HepG2 (cell line): ENCODE measurements around the gene ATP2B3. TPM values are rescaled to one million over a fixed set of nuclear protein-coding genes. Genes with fewer than 3 reads are reported as not detected.

Experiments used
- CEBPB ChIP-seq: IDR thresholded peaks from 2 replicates; pipeline ENCODE4 v1.6.1; 2011; ENCODE audit warnings: low read depth, low read length, improper control_type of control experiment, borderline replicate concordance
- KAT8 ChIP-seq: IDR thresholded peaks from 2 replicates; pipeline ENCODE4 v1.6.1; 2016; ENCODE audit warnings: missing genetic modification reagents, missing compliant biosample characterization
- NCOA2 ChIP-seq: sonication (generic); formaldehyde crosslinking; IDR thresholded peaks from 2 replicates; pipeline ENCODE4 v1.8.0; 2022; ENCODE audit warnings: inconsistent platforms
- POLR2A ChIP-seq, 2 experiments: IDR thresholded peaks; 2 replicates each; pipeline ENCODE4 v1.6.1; 2011; ENCODE audit warnings: low read depth in 2 of 2, low read length in 2 of 2, mild to moderate bottlenecking in 1 of 2, moderate library complexity in 1 of 2; ENCODE audit not compliant: insufficient read depth in 1 of 2
- POLR2G ChIP-seq: fragments of 200-400 bp; formaldehyde crosslinking; IDR thresholded peaks from 2 replicates; pipeline ENCODE4 v1.6.1; 2018; ENCODE audit warnings: mild to moderate bottlenecking, low read depth, low read length, moderate library complexity
- RBM22 ChIP-seq: fragments of 200-400 bp; formaldehyde crosslinking; optimal IDR thresholded peaks from 2 replicates; pipeline ENCODE3; 2017; ENCODE audit warnings: mild to moderate bottlenecking, low read length, moderate library complexity
- SIN3B ChIP-seq: fragments of 150-350 bp; IDR thresholded peaks from 2 replicates; pipeline ENCODE4 v1.6.1; 2014; ENCODE audit warnings: low read length
- ZC3H4 ChIP-seq: sonication (generic); formaldehyde crosslinking; IDR thresholded peaks from 2 replicates; pipeline ENCODE4 v1.4.0; 2020; ENCODE audit warnings: missing genetic modification reagents, borderline replicate concordance
- ZFP90 ChIP-seq: sonication (generic); formaldehyde crosslinking; IDR thresholded peaks from 2 replicates; pipeline ENCODE4 v1.8.0; 2022; ENCODE audit warnings: missing genetic modification reagents, mild to moderate bottlenecking, inconsistent platforms, borderline replicate concordance
- ZSCAN25 ChIP-seq: sonication (generic); formaldehyde crosslinking; IDR thresholded peaks from 2 replicates; pipeline ENCODE4 v1.8.0; 2022; ENCODE audit warnings: mild to moderate bottlenecking, missing genetic modification reagents
- polyA plus RNA-seq, 8 experiments: library from polyadenylated mRNA; depleted of rRNA in 3 of 8; stranded (reverse) in 7 of 8; unstranded in 1 of 8; fragments of >200 nt; fragmentation: Illumina TruSeq in 4 of 8; extraction: Trizol in 4 of 8; gene quantifications; 2 replicates each; pipeline versions ENCODE4 v1.2.1 to v1.2.3, GENCODE V29; 2011 to 2016; ENCODE audit warnings: low read depth in 4 of 8, missing spikeins in 1 of 8, mixed read lengths in 1 of 8; ENCODE audit not compliant: insufficient read depth in 1 of 8
- total RNA-seq, 5 experiments: library from RNA; depleted of rRNA; stranded (reverse); fragments of >200 nt; fragmentation: Illumina TruSeq; extraction: Trizol; gene quantifications; 2 replicates each; pipeline ENCODE4 v1.2.3, GENCODE V29; 2016; ENCODE audit warnings: low read depth in 1 of 5
- TF ChIP-seq, protein P1 (sequence below): sonication (generic); formaldehyde crosslinking; IDR thresholded peaks from 2 replicates; pipeline ENCODE4 v1.4.0; 2020; ENCODE audit warnings: low read depth, missing genetic modification reagents
- TF ChIP-seq, protein P2 (sequence below): sonication (generic); formaldehyde crosslinking; IDR thresholded peaks from 2 replicates; pipeline ENCODE4 v1.5.0; 2020; ENCODE audit warnings: mild to moderate bottlenecking, missing genetic modification reagents
- TF ChIP-seq, protein P3 (sequence below): sonication (generic); formaldehyde crosslinking; IDR thresholded peaks from 2 replicates; pipeline ENCODE4 v1.4.0; 2020; ENCODE audit warnings: missing genetic modification reagents, borderline replicate concordance
- TF ChIP-seq, protein P4 (sequence below): sonication (generic); formaldehyde crosslinking; IDR thresholded peaks from 2 replicates; pipeline ENCODE4 v1.9.0; 2022; ENCODE audit warnings: missing genetic modification reagents, mild to moderate bottlenecking, borderline replicate concordance

The ATP2B3 gene
- total and polyA plus RNA-seq, 2 of the 13 experiments (the other 11 are each of a cell fraction or from before 2014, with no cell fraction given) = not detected

DNA sequence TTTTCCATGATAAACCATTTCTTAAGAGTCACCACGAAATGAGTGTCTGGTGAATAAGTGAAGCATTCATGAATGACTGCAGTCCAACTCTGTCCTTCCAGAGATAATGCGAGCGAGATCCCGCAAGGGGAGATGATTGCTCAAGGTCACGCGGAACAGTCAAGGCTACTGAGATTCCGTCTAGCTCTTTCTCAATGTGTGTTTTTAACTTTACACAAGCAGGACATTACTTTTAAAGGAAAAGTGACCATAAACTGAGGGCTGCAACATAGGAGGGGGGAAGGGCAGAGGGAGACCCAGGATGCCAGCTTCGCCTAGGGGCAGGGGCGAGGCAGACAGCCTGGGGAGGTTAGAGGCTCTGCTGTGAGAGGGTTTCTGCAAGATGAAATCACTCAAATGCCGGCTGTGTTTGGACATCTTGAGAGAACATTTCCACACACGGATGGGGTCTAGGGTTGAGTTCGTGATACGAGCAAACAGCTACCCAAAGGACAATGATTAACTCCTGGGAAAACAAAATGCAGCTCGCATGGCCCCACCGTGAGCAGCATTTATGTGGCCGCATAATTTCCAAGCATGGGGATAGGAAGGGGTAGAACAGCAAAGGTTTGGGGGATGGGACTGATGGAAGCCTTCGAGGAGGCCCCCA, 105.3 kb downstream of the ATP2B3 start (continued):
- TF ChIP-seq, protein P1, sequence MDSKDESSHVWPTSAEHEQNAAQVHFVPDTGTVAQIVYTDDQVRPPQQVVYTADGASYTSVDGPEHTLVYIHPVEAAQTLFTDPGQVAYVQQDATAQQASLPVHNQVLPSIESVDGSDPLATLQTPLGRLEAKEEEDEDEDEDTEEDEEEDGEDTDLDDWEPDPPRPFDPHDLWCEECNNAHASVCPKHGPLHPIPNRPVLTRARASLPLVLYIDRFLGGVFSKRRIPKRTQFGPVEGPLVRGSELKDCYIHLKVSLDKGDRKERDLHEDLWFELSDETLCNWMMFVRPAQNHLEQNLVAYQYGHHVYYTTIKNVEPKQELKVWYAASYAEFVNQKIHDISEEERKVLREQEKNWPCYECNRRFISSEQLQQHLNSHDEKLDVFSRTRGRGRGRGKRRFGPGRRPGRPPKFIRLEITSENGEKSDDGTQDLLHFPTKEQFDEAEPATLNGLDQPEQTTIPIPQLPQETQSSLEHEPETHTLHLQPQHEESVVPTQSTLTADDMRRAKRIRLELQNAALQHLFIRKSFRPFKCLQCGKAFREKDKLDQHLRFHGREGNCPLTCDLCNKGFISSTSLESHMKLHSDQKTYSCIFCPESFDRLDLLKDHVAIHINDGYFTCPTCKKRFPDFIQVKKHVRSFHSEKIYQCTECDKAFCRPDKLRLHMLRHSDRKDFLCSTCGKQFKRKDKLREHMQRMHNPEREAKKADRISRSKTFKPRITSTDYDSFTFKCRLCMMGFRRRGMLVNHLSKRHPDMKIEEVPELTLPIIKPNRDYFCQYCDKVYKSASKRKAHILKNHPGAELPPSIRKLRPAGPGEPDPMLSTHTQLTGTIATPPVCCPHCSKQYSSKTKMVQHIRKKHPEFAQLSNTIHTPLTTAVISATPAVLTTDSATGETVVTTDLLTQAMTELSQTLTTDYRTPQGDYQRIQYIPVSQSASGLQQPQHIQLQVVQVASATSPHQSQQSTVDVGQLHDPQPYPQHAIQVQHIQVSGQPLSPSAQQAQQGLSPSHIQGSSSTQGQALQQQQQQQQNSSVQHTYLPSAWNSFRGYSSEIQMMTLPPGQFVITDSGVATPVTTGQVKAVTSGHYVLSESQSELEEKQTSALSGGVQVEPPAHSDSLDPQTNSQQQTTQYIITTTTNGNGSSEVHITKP (CRISPR knock-in tag) = no peak
- TF ChIP-seq KAT8 (CRISPR knock-in tag) = 0 out of 2 replicates have a peak, but pooled peaks have one; percentile 29
- TF ChIP-seq NCOA2 (CRISPR knock-in tag) = peak; percentile 20; the same call in 1 of the 2 replicates
- TF ChIP-seq CEBPB = peak; percentile 52
- peak; percentile 74 for TF ChIP-seq ZSCAN25
- peak; percentile 5 for TF ChIP-seq POLR2G
- TF ChIP-seq ZFP90 (CRISPR knock-in tag) = no peak
- TF ChIP-seq ZC3H4 (CRISPR knock-in tag) = peak; percentile 71; the same call in 1 of the 2 replicates
- TF ChIP-seq POLR2A (IDR thresholded peaks at IDR 0.05; ENCODE audit: insufficient read depth in 1 of 2, low read depth in 2 of 2, low read length in 2 of 2) = 0 out of 4 replicates have a peak, but pooled peaks of 1 of the 2 experiments have one; percentile 27
- TF ChIP-seq, protein P2, sequence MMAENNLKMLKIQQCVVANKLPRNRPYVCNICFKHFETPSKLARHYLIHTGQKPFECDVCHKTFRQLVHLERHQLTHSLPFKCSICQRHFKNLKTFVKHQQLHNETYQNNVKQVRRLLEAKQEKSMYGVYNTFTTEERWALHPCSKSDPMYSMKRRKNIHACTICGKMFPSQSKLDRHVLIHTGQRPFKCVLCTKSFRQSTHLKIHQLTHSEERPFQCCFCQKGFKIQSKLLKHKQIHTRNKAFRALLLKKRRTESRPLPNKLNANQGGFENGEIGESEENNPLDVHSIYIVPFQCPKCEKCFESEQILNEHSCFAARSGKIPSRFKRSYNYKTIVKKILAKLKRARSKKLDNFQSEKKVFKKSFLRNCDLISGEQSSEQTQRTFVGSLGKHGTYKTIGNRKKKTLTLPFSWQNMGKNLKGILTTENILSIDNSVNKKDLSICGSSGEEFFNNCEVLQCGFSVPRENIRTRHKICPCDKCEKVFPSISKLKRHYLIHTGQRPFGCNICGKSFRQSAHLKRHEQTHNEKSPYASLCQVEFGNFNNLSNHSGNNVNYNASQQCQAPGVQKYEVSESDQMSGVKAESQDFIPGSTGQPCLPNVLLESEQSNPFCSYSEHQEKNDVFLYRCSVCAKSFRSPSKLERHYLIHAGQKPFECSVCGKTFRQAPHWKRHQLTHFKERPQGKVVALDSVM = peak; percentile 30; the same call in 1 of the 2 replicates
- TF ChIP-seq, protein P3, sequence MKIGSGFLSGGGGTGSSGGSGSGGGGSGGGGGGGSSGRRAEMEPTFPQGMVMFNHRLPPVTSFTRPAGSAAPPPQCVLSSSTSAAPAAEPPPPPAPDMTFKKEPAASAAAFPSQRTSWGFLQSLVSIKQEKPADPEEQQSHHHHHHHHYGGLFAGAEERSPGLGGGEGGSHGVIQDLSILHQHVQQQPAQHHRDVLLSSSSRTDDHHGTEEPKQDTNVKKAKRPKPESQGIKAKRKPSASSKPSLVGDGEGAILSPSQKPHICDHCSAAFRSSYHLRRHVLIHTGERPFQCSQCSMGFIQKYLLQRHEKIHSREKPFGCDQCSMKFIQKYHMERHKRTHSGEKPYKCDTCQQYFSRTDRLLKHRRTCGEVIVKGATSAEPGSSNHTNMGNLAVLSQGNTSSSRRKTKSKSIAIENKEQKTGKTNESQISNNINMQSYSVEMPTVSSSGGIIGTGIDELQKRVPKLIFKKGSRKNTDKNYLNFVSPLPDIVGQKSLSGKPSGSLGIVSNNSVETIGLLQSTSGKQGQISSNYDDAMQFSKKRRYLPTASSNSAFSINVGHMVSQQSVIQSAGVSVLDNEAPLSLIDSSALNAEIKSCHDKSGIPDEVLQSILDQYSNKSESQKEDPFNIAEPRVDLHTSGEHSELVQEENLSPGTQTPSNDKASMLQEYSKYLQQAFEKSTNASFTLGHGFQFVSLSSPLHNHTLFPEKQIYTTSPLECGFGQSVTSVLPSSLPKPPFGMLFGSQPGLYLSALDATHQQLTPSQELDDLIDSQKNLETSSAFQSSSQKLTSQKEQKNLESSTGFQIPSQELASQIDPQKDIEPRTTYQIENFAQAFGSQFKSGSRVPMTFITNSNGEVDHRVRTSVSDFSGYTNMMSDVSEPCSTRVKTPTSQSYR (CRISPR knock-in tag) = peak; percentile 72; the same call in 1 of the 2 replicates
- TF ChIP-seq SIN3B = no peak
- peak; percentile 19 for TF ChIP-seq RBM22
- TF ChIP-seq, protein P4, sequence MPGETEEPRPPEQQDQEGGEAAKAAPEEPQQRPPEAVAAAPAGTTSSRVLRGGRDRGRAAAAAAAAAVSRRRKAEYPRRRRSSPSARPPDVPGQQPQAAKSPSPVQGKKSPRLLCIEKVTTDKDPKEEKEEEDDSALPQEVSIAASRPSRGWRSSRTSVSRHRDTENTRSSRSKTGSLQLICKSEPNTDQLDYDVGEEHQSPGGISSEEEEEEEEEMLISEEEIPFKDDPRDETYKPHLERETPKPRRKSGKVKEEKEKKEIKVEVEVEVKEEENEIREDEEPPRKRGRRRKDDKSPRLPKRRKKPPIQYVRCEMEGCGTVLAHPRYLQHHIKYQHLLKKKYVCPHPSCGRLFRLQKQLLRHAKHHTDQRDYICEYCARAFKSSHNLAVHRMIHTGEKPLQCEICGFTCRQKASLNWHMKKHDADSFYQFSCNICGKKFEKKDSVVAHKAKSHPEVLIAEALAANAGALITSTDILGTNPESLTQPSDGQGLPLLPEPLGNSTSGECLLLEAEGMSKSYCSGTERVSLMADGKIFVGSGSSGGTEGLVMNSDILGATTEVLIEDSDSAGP (CRISPR knock-in tag) = peak; percentile 88
- TF ChIP-seq, all 625 proteins: peak for 39
